MG63 (cell line): Measurements from ENCODE around the gene STIM1. TPM values are rescaled to one million over a fixed set of nuclear protein-coding genes. Genes with fewer than 3 reads are reported as not detected.
"Not testable (repeated sequence)": the region's sequence is repeated elsewhere in the genome, so short reads cannot be mapped to it uniquely, and the experiment has no call there.

Source experiments
- DNase-seq: peaks from one replicate; pipeline ENCODE4 v3.0.0-alpha.2; 2020
- H3K27me3 ChIP-seq: fragments of 250-450 bp; sonication (Bioruptor Pico); 2 replicates; pipeline ENCODE4 v1.5.1; 2020; ENCODE audit warnings: mild to moderate bottlenecking, moderate library complexity
- H3K36me3 ChIP-seq: fragments of 250-450 bp; sonication (Bioruptor Pico); 2 replicates; pipeline ENCODE4 v1.5.1; 2020; ENCODE audit warnings: mild to moderate bottlenecking, moderate library complexity
- H3K4me3 ChIP-seq: fragments of 250-450 bp; sonication (Bioruptor Pico); 2 replicates; pipeline ENCODE4 v1.5.1; 2020; ENCODE audit warnings: mild to moderate bottlenecking, moderate library complexity
- H3K9me3 ChIP-seq: fragments of 250-450 bp; sonication (Bioruptor Pico); 2 replicates; pipeline ENCODE4 v1.5.1; 2020; ENCODE audit warnings: mild to moderate bottlenecking, moderate library complexity
- total RNA-seq: library from RNA; depleted of rRNA; stranded (reverse); fragments of >200 nt; shearing (Covaris generic); gene quantifications from 2 replicates; pipeline ENCODE4 v1.2.3, GENCODE V29; 2014; ENCODE audit warnings: low replicate concordance

The STIM1 gene
- total RNA-seq, 1 experiment from 2014 or later: 13.4 TPM

GRCh38 chr11:3992964-3993363 is 137.5 kb downstream of the STIM1 start:
- H3K9me3 ChIP-seq: no peaks in the 10 kb centered on the region
- no peak overlapping the region for H3K4me3 ChIP-seq
- DNase-seq: no peak
- no peaks in the 10 kb centered on the region for H3K27me3 ChIP-seq
- no peaks in the 10 kb centered on the region for H3K36me3 ChIP-seq

GRCh38 chr11:3994030-3994640 is 138.7 kb downstream of the STIM1 start:
- H3K9me3 ChIP-seq: no peaks in the 10 kb centered on the region
- no peaks in the 10 kb centered on the region for H3K36me3 ChIP-seq
- DNase-seq: no peak
- H3K4me3 ChIP-seq: no peak overlapping the region
- no peaks in the 10 kb centered on the region for H3K27me3 ChIP-seq

- Histone ChIP-seq H3K9me3 (no peaks in the 10 kb centered on the region), H3K4me3 (no peak overlapping the region), H3K27me3 (no peaks in the 10 kb centered on the region), H3K36me3 (no peaks in the 10 kb centered on the region)
- DNase-seq: no peak
Observed at GRCh38 chr11:3995307-3995706, 139.8 kb downstream of the STIM1 start.

GRCh38 chr11:3995949-3996554 is 140.6 kb downstream of the STIM1 start:
- no peaks in the 10 kb centered on the region for H3K36me3 ChIP-seq
- no peak for DNase-seq
- no peak overlapping the region for H3K4me3 ChIP-seq
- no peaks in the 10 kb centered on the region for H3K27me3 ChIP-seq
- no peaks in the 10 kb centered on the region for H3K9me3 ChIP-seq

GRCh38 chr11:3996651-3997050 is 141.2 kb downstream of the STIM1 start:
- no peak for DNase-seq
- Histone ChIP-seq H3K36me3 (no peaks in the 10 kb centered on the region), H3K4me3 (no peak overlapping the region), H3K27me3 (no peaks in the 10 kb centered on the region), H3K9me3 (no peaks in the 10 kb centered on the region)

- not testable (repeated sequence) for DNase-seq, H3K9me3 ChIP-seq, H3K36me3 ChIP-seq, H3K4me3 ChIP-seq, H3K27me3 ChIP-seq
Observed at GRCh38 chr11:4004753-4005152, 149.3 kb downstream of the STIM1 start.

- Histone ChIP-seq H3K4me3 (no peak overlapping the region), H3K36me3 (no peaks in the 10 kb centered on the region), H3K9me3 (no peaks in the 10 kb centered on the region), H3K27me3 (no peaks in the 10 kb centered on the region)
- DNase-seq: no peak
Observed at GRCh38 chr11:4006946-4007680, 151.6 kb downstream of the STIM1 start.

- H3K27me3 ChIP-seq: no peaks in the 10 kb centered on the region
- no peak overlapping the region for H3K4me3 ChIP-seq
- no peaks in the 10 kb centered on the region for H3K9me3 ChIP-seq
- DNase-seq: no peak
- no peaks in the 10 kb centered on the region for H3K36me3 ChIP-seq
Observed at GRCh38 chr11:4008116-4008515, 152.7 kb downstream of the STIM1 start.

GRCh38 chr11:4016602-4017001 is 161.1 kb downstream of the STIM1 start:
- H3K9me3 ChIP-seq, H3K27me3 ChIP-seq, H3K36me3 ChIP-seq, H3K4me3 ChIP-seq, DNase-seq: not testable (repeated sequence)

GRCh38 chr11:4017129-4017528 is 161.7 kb downstream of the STIM1 start:
- DNase-seq: no peak
- Histone ChIP-seq H3K27me3 (no peaks in the 10 kb centered on the region), H3K36me3 (no peaks in the 10 kb centered on the region), H3K9me3 (no peaks in the 10 kb centered on the region), H3K4me3 (no peak overlapping the region)

- Histone ChIP-seq H3K27me3 (no peaks in the 10 kb centered on the region), H3K9me3 (no peaks in the 10 kb centered on the region), H3K36me3 (no peaks in the 10 kb centered on the region), H3K4me3 (no peak overlapping the region)
- DNase-seq: no peak
Observed at GRCh38 chr11:4018641-4019040, 163.2 kb downstream of the STIM1 start.

GRCh38 chr11:4019891-4020290 is 164.4 kb downstream of the STIM1 start:
- H3K36me3 ChIP-seq: no peaks in the 10 kb centered on the region
- H3K27me3 ChIP-seq: no peaks in the 10 kb centered on the region
- H3K9me3 ChIP-seq: no peaks in the 10 kb centered on the region
- H3K4me3 ChIP-seq: no peak overlapping the region
- no peak for DNase-seq

- H3K36me3 ChIP-seq: no peaks in the 10 kb centered on the region
- H3K4me3 ChIP-seq: no peak overlapping the region
- no peaks in the 10 kb centered on the region for H3K9me3 ChIP-seq
- no peak for DNase-seq
- H3K27me3 ChIP-seq: no peaks in the 10 kb centered on the region
Observed at GRCh38 chr11:4022669-4023068, 167.2 kb downstream of the STIM1 start.

GRCh38 chr11:4025248-4025966 is 169.9 kb downstream of the STIM1 start:
- Histone ChIP-seq H3K36me3 (no peaks in the 10 kb centered on the region), H3K9me3 (no peaks in the 10 kb centered on the region), H3K4me3 (no peak overlapping the region), H3K27me3 (no peaks in the 10 kb centered on the region)
- no peak for DNase-seq

GRCh38 chr11:4025967-4026324 is 170.5 kb downstream of the STIM1 start:
- H3K27me3 ChIP-seq: no peaks in the 10 kb centered on the region
- H3K4me3 ChIP-seq: no peak overlapping the region
- no peaks in the 10 kb centered on the region for H3K9me3 ChIP-seq
- H3K36me3 ChIP-seq: no peaks in the 10 kb centered on the region
- DNase-seq: no peak

GRCh38 chr11:4026389-4026788 is 170.9 kb downstream of the STIM1 start:
- Histone ChIP-seq H3K4me3 (no peak overlapping the region), H3K9me3 (no peaks in the 10 kb centered on the region), H3K36me3 (no peaks in the 10 kb centered on the region), H3K27me3 (no peaks in the 10 kb centered on the region)
- no peak for DNase-seq

- no peaks in the 10 kb centered on the region for H3K9me3 ChIP-seq
- no peak for DNase-seq
- no peak overlapping the region for H3K4me3 ChIP-seq
- no peaks in the 10 kb centered on the region for H3K36me3 ChIP-seq
- no peaks in the 10 kb centered on the region for H3K27me3 ChIP-seq
Observed at GRCh38 chr11:4027746-4028145, 172.3 kb downstream of the STIM1 start.
